HepG2 (cell line): ENCODE data around the gene RAD21L1. TPM values are rescaled to one million over a fixed set of nuclear protein-coding genes. Genes with fewer than 3 reads are reported as not detected.

Source experiments
- ADNP ChIP-seq: sonication (generic); formaldehyde crosslinking; IDR thresholded peaks from 2 replicates; pipeline ENCODE4 v1.4.0; 2020; ENCODE audit warnings: missing genetic modification reagents
- BCL6 ChIP-seq: IDR thresholded peaks from 2 replicates; pipeline ENCODE4 v1.6.1; 2016; ENCODE audit warnings: missing genetic modification reagents, missing compliant biosample characterization
- EEA1 ChIP-seq: sonication (generic); formaldehyde crosslinking; IDR thresholded peaks from 2 replicates; pipeline ENCODE4 v1.5.1; 2020; ENCODE audit warnings: mild to moderate bottlenecking, missing genetic modification reagents, borderline replicate concordance
- MLLT10 ChIP-seq: sonication (generic); formaldehyde crosslinking; IDR thresholded peaks from 2 replicates; pipeline ENCODE4 v1.4.0; 2020; ENCODE audit warnings: missing genetic modification reagents
- NFYC ChIP-seq: IDR thresholded peaks from 2 replicates; pipeline ENCODE4 v1.6.1; 2016; ENCODE audit warnings: missing genetic modification reagents, missing compliant biosample characterization
- NR3C1 ChIP-seq: sonication (generic); formaldehyde crosslinking; IDR thresholded peaks from 2 replicates; pipeline ENCODE4 v1.4.0; 2020; ENCODE audit warnings: missing genetic modification reagents
- SALL2 ChIP-seq: sonication (generic); formaldehyde crosslinking; IDR thresholded peaks from 2 replicates; pipeline ENCODE4 v1.8.1; 2023; ENCODE audit warnings: mild to moderate bottlenecking, missing genetic modification reagents, inconsistent platforms
- ZNF766 ChIP-seq: sonication (generic); formaldehyde crosslinking; IDR thresholded peaks from 2 replicates; pipeline ENCODE4 v1.5.0; 2020; ENCODE audit warnings: missing genetic modification reagents, borderline replicate concordance
- polyA plus RNA-seq, 8 experiments: library from polyadenylated mRNA; depleted of rRNA in 3 of 8; stranded (reverse) in 7 of 8; unstranded in 1 of 8; fragments of >200 nt; fragmentation: Illumina TruSeq in 4 of 8; extraction: Trizol in 4 of 8; gene quantifications; 2 replicates each; pipeline versions ENCODE4 v1.2.1 to v1.2.3, GENCODE V29; 2011 to 2016; ENCODE audit warnings: low read depth in 4 of 8, missing spikeins in 1 of 8, mixed read lengths in 1 of 8; ENCODE audit not compliant: insufficient read depth in 1 of 8
- total RNA-seq, 5 experiments: library from RNA; depleted of rRNA; stranded (reverse); fragments of >200 nt; fragmentation: Illumina TruSeq; extraction: Trizol; gene quantifications; 2 replicates each; pipeline ENCODE4 v1.2.3, GENCODE V29; 2016; ENCODE audit warnings: low read depth in 1 of 5
- TF ChIP-seq, protein P1 (sequence below): IDR thresholded peaks from 2 replicates; pipeline ENCODE4 v1.6.1; 2016; ENCODE audit warnings: missing compliant biosample characterization, missing genetic modification reagents, borderline replicate concordance
- TF ChIP-seq, protein P2 (sequence below): sonication (generic); formaldehyde crosslinking; IDR thresholded peaks from 2 replicates; pipeline ENCODE4 v1.5.0; 2020; ENCODE audit warnings: missing genetic modification reagents
- TF ChIP-seq, protein P3 (sequence below): IDR thresholded peaks from 2 replicates; pipeline ENCODE4 v1.6.1; 2012; ENCODE audit warnings: low read length, improper control_type of control experiment
- TF ChIP-seq, protein P4 (sequence below): sonication (generic); formaldehyde crosslinking; IDR thresholded peaks from 2 replicates; pipeline ENCODE4 v1.9.0; 2022; ENCODE audit warnings: low read depth, missing genetic modification reagents
- TF ChIP-seq, protein P5 (sequence below): sonication (generic); formaldehyde crosslinking; IDR thresholded peaks from 2 replicates; pipeline ENCODE4 v1.5.0; 2020; ENCODE audit warnings: mild to moderate bottlenecking, missing genetic modification reagents, moderate library complexity
- TF ChIP-seq, protein P6 (sequence below): sonication (generic); formaldehyde crosslinking; IDR thresholded peaks from 2 replicates; pipeline ENCODE4 v1.8.1; 2023; ENCODE audit warnings: mild to moderate bottlenecking, missing genetic modification reagents
- TF ChIP-seq, protein P7 (sequence below): sonication (generic); formaldehyde crosslinking; conservative IDR thresholded peaks from 2 replicates; pipeline ENCODE4 v1.4.0; 2020; ENCODE audit warnings: mild to moderate bottlenecking, missing genetic modification reagents, moderate library complexity

RAD21L1 gene
- total and polyA plus RNA-seq, 2 of the 13 experiments (the other 11 are each of a cell fraction or from before 2014, with no cell fraction given): not detected

DNA sequence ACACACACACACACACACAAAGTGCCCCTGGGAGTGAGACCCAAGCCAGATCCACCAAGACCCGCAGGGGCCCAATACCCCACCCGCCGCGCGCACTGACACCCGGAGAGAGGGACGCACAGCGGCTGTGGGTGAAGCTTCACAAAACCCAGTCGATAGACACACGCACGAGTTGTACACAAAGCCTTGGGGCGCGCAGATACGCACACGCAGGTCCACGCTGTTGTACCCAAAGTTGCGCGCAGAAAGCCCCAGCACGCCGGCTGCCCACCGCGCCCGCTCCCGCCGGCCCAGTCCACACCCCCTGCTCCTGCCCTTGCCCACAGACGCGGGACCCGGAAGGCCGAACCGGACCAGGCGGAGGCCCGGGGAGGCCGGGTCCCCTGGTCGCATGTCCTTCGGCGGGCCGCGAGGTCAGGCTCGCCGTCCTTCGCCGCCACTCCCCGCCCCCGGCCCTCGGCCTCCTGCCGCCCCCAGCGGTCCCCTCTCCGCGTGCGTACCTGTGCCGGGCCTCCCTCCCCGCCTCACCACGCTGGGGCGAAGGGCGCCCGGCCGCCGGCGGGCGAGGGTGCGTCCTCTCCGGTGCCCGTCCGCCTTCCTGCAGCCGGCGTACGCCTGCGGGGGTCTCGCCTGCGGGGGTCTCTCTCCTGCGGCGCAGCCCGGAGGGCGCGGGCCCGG, 41.1 kb upstream of the RAD21L1 start, which contains the start of gene TMEM74B (continued):
- TF ChIP-seq, protein P1, sequence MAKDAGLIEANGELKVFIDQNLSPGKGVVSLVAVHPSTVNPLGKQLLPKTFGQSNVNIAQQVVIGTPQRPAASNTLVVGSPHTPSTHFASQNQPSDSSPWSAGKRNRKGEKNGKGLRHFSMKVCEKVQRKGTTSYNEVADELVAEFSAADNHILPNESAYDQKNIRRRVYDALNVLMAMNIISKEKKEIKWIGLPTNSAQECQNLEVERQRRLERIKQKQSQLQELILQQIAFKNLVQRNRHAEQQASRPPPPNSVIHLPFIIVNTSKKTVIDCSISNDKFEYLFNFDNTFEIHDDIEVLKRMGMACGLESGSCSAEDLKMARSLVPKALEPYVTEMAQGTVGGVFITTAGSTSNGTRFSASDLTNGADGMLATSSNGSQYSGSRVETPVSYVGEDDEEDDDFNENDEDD (CRISPR knock-in tag): peak; percentile 75
- TF ChIP-seq, protein P2, sequence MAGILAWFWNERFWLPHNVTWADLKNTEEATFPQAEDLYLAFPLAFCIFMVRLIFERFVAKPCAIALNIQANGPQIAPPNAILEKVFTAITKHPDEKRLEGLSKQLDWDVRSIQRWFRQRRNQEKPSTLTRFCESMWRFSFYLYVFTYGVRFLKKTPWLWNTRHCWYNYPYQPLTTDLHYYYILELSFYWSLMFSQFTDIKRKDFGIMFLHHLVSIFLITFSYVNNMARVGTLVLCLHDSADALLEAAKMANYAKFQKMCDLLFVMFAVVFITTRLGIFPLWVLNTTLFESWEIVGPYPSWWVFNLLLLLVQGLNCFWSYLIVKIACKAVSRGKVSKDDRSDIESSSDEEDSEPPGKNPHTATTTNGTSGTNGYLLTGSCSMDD: 0 out of 2 replicates have a peak, but pooled peaks have one; percentile 15
- TF ChIP-seq, protein P3, sequence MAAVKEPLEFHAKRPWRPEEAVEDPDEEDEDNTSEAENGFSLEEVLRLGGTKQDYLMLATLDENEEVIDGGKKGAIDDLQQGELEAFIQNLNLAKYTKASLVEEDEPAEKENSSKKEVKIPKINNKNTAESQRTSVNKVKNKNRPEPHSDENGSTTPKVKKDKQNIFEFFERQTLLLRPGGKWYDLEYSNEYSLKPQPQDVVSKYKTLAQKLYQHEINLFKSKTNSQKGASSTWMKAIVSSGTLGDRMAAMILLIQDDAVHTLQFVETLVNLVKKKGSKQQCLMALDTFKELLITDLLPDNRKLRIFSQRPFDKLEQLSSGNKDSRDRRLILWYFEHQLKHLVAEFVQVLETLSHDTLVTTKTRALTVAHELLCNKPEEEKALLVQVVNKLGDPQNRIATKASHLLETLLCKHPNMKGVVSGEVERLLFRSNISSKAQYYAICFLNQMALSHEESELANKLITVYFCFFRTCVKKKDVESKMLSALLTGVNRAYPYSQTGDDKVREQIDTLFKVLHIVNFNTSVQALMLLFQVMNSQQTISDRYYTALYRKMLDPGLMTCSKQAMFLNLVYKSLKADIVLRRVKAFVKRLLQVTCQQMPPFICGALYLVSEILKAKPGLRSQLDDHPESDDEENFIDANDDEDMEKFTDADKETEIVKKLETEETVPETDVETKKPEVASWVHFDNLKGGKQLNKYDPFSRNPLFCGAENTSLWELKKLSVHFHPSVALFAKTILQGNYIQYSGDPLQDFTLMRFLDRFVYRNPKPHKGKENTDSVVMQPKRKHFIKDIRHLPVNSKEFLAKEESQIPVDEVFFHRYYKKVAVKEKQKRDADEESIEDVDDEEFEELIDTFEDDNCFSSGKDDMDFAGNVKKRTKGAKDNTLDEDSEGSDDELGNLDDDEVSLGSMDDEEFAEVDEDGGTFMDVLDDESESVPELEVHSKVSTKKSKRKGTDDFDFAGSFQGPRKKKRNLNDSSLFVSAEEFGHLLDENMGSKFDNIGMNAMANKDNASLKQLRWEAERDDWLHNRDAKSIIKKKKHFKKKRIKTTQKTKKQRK: no peak
- TF ChIP-seq, protein P4, sequence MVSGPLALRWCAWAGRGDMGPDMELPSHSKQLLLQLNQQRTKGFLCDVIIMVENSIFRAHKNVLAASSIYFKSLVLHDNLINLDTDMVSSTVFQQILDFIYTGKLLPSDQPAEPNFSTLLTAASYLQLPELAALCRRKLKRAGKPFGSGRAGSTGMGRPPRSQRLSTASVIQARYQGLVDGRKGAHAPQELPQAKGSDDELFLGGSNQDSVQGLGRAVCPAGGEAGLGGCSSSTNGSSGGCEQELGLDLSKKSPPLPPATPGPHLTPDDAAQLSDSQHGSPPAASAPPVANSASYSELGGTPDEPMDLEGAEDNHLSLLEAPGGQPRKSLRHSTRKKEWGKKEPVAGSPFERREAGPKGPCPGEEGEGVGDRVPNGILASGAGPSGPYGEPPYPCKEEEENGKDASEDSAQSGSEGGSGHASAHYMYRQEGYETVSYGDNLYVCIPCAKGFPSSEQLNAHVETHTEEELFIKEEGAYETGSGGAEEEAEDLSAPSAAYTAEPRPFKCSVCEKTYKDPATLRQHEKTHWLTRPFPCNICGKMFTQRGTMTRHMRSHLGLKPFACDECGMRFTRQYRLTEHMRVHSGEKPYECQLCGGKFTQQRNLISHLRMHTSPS (CRISPR knock-in tag): no peak
- TF ChIP-seq ZNF766 (CRISPR knock-in tag) (no peak), BCL6 (no peak), SALL2 (CRISPR knock-in tag) (peak; percentile 43; the same call in 1 of the 2 replicates), NR3C1 (no peak), EEA1 (peak; percentile 53; the same call in 1 of the 2 replicates), MLLT10 (no peak), NFYC (CRISPR knock-in tag) (no peak), ADNP (CRISPR knock-in tag) (no peak)
- TF ChIP-seq, protein P5, sequence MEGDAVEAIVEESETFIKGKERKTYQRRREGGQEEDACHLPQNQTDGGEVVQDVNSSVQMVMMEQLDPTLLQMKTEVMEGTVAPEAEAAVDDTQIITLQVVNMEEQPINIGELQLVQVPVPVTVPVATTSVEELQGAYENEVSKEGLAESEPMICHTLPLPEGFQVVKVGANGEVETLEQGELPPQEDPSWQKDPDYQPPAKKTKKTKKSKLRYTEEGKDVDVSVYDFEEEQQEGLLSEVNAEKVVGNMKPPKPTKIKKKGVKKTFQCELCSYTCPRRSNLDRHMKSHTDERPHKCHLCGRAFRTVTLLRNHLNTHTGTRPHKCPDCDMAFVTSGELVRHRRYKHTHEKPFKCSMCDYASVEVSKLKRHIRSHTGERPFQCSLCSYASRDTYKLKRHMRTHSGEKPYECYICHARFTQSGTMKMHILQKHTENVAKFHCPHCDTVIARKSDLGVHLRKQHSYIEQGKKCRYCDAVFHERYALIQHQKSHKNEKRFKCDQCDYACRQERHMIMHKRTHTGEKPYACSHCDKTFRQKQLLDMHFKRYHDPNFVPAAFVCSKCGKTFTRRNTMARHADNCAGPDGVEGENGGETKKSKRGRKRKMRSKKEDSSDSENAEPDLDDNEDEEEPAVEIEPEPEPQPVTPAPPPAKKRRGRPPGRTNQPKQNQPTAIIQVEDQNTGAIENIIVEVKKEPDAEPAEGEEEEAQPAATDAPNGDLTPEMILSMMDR (CRISPR knock-in tag): no peak
- TF ChIP-seq, protein P6, sequence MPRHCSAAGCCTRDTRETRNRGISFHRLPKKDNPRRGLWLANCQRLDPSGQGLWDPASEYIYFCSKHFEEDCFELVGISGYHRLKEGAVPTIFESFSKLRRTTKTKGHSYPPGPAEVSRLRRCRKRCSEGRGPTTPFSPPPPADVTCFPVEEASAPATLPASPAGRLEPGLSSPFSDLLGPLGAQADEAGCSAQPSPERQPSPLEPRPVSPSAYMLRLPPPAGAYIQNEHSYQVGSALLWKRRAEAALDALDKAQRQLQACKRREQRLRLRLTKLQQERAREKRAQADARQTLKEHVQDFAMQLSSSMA (CRISPR knock-in tag): no peak
- TF ChIP-seq, protein P7, sequence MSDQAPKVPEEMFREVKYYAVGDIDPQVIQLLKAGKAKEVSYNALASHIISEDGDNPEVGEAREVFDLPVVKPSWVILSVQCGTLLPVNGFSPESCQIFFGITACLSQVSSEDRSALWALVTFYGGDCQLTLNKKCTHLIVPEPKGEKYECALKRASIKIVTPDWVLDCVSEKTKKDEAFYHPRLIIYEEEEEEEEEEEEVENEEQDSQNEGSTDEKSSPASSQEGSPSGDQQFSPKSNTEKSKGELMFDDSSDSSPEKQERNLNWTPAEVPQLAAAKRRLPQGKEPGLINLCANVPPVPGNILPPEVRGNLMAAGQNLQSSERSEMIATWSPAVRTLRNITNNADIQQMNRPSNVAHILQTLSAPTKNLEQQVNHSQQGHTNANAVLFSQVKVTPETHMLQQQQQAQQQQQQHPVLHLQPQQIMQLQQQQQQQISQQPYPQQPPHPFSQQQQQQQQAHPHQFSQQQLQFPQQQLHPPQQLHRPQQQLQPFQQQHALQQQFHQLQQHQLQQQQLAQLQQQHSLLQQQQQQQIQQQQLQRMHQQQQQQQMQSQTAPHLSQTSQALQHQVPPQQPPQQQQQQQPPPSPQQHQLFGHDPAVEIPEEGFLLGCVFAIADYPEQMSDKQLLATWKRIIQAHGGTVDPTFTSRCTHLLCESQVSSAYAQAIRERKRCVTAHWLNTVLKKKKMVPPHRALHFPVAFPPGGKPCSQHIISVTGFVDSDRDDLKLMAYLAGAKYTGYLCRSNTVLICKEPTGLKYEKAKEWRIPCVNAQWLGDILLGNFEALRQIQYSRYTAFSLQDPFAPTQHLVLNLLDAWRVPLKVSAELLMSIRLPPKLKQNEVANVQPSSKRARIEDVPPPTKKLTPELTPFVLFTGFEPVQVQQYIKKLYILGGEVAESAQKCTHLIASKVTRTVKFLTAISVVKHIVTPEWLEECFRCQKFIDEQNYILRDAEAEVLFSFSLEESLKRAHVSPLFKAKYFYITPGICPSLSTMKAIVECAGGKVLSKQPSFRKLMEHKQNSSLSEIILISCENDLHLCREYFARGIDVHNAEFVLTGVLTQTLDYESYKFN (CRISPR knock-in tag): 0 out of 2 replicates have a peak, but pooled peaks have one; percentile 27
